HCT116 (cell line): ENCODE results near the gene PCDH9. TPM values are rescaled to one million over a fixed set of nuclear protein-coding genes. Genes with fewer than 3 reads are reported as not detected.
A peak's percentile ranks its signal among the peaks of the same experiment; 100 is the strongest.
"Not testable (repeated sequence)": the region's sequence is repeated elsewhere in the genome, so short reads cannot be mapped to it uniquely, and the experiment has no call there.

Experiments
- ATAC-seq: fragments of 200-7000 bp; cut with Tn5 transposase; 2 replicates; pipeline ENCODE4 v1.9.1; 2020; ENCODE audit warnings: mild to moderate bottlenecking, moderate library complexity
- BruUV-seq: library from RNA; stranded (reverse); fragments of 400-500 nt; replicated peaks from 2 replicates; lab custom pipeline; 2021; lab: Mats Ljungman, UMichigan
- CTCF ChIA-PET: fragments of 300-600 bp; sonication (Branson Sonifier 250); formaldehyde crosslinking; loops from one replicate; lab custom pipeline; 2021; ENCODE audit warnings: antibody characterized with exemption; lab: Charles Lee
- POLR2A ChIA-PET: fragments of 300-600, 350-600 bp; sonication (Branson Sonifier 250); formaldehyde crosslinking; loops from one replicate; lab custom pipeline; 2021; ENCODE audit warnings: antibody characterized with exemption; lab: Charles Lee
- RAD21 ChIA-PET, 2 experiments: fragments of 300-600 bp; sonication (Branson Sonifier 250); formaldehyde crosslinking; loops; one replicate each; lab custom pipeline; 2023; ENCODE audit warnings: low total read pairs in 2 of 2; ENCODE audit not compliant: uncharacterized antibody in 2 of 2, unreplicated experiment in 2 of 2, low non-redundant PET in 1 of 2; lab: Charles Lee
- DNase-seq: peaks from one replicate; pipeline ENCODE4 v3.0.0-alpha.2; 2010; ENCODE audit warnings: low read depth, low spot score
- H2AFZ ChIP-seq: fragments of 200-600 bp; shearing (Covaris generic), sonication (generic); 2 replicates; pipeline ENCODE4 v1.6.1; 2017; ENCODE audit warnings: low read depth, mixed run types, mixed read lengths, antibody characterized with exemption, low read length; ENCODE audit not compliant: poor library complexity, severe bottlenecking
- H3K27ac ChIP-seq: 2 replicates; pipeline ENCODE4 v1.5.1; 2012; ENCODE audit warnings: low read depth, low read length
- H3K27me3 ChIP-seq: fragments of 200-600 bp; sonication (generic); 2 replicates; pipeline ENCODE4 v1.6.1; 2016; ENCODE audit warnings: mixed run types, low read length, mixed read lengths; ENCODE audit not compliant: insufficient read depth
- H3K36me3 ChIP-seq, 2 experiments: fragments of 200-500 bp in 1 of 2; fragments of 200-600 bp in 1 of 2; sonication (Bioruptor generic) in 1 of 2; sonication (generic) in 1 of 2; 2 replicates each; pipeline versions ENCODE4 v1.5.1 to v1.6.1; 2014 to 2016; ENCODE audit warnings: low read length in 2 of 2, inconsistent platforms in 1 of 2, mixed read lengths in 1 of 2, mixed run types in 1 of 2; ENCODE audit not compliant: insufficient read depth in 2 of 2, control insufficient read depth in 1 of 2
- H3K4me1 ChIP-seq, 2 experiments: fragments of 200-600 bp in 1 of 2; sonication (generic) in 1 of 2; 2 replicates each; pipeline versions ENCODE4 v1.5.1 to v1.6.1; 2012 to 2017; ENCODE audit warnings: low read length in 2 of 2, inconsistent platforms in 1 of 2, mild to moderate bottlenecking in 1 of 2, mixed read lengths in 1 of 2, mixed run types in 1 of 2, moderate library complexity in 1 of 2; ENCODE audit not compliant: insufficient read depth in 2 of 2, control insufficient read depth in 1 of 2
- H3K4me2 ChIP-seq: fragments of 200-600 bp; sonication (generic); 2 replicates; pipeline ENCODE4 v1.6.1; 2017; ENCODE audit warnings: mixed run types, low read length, mixed read lengths
- H3K4me3 ChIP-seq, 2 experiments: fragments of 200-600 bp in 1 of 2; sonication (generic) in 1 of 2; replicated peaks in 1 of 2; 2 replicates each; pipeline ENCODE4 v1.5.1; 2011 to 2016; ENCODE audit warnings: low read length in 2 of 2, control low read depth in 1 of 2, low read depth in 1 of 2, mild to moderate bottlenecking in 1 of 2, mixed read lengths in 1 of 2, mixed run types in 1 of 2
- H3K79me2 ChIP-seq: fragments of 200-600 bp; sonication (generic); 2 replicates; pipeline ENCODE4 v1.6.1; 2017; ENCODE audit warnings: mild to moderate bottlenecking, mixed run types, low read length, moderate library complexity, mixed read lengths; ENCODE audit not compliant: insufficient read depth
- H3K9ac ChIP-seq: fragments of 200-600 bp; sonication (generic); 2 replicates; pipeline ENCODE4 v1.6.1; 2016; ENCODE audit warnings: low read length, mixed read lengths
- H3K9me2 ChIP-seq: fragments of 200-600 bp; sonication (generic), shearing (Covaris generic); 2 replicates; pipeline ENCODE4 v1.6.1; 2017; ENCODE audit warnings: mixed run types, mild to moderate bottlenecking, moderate library complexity; ENCODE audit not compliant: insufficient read depth
- H3K9me3 ChIP-seq, 2 experiments: fragments of 200-500 bp in 1 of 2; fragments of 200-600 bp in 1 of 2; sonication (Bioruptor generic) in 1 of 2; sonication (generic) in 1 of 2; 2 replicates each; pipeline ENCODE4 v1.6.1; 2014 to 2017; ENCODE audit warnings: low read length in 2 of 2, mixed read lengths in 2 of 2, inconsistent platforms in 1 of 2, low read depth in 1 of 2, mild to moderate bottlenecking in 1 of 2, mixed run types in 1 of 2, moderate library complexity in 1 of 2; ENCODE audit not compliant: control insufficient read depth in 1 of 2, insufficient read depth in 1 of 2
- H4K20me1 ChIP-seq: fragments of 200-600 bp; sonication (generic), shearing (Covaris generic); 2 replicates; pipeline ENCODE4 v1.6.1; 2017; ENCODE audit warnings: mixed run types, mild to moderate bottlenecking, moderate library complexity; ENCODE audit not compliant: insufficient read depth
- CBX3 ChIP-seq: IDR thresholded peaks from 2 replicates; pipeline ENCODE4 v1.6.1; 2012; ENCODE audit warnings: low read depth
- RAD21 ChIP-seq: IDR thresholded peaks from 2 replicates; pipeline ENCODE4 v1.6.1; 2012; ENCODE audit warnings: low read depth, mild to moderate bottlenecking
- SIN3A ChIP-seq: IDR thresholded peaks from 2 replicates; pipeline ENCODE4 v1.6.1; 2012; ENCODE audit warnings: low read depth
- SRF ChIP-seq: IDR thresholded peaks from 2 replicates; pipeline ENCODE4 v1.6.1; 2012; ENCODE audit warnings: low read depth
- intact Hi-C: fragments of 100-400 bp; cut with micrococcal nuclease; formaldehyde crosslinking; loops from 2 replicates; pipeline ENCODE4 v1.10.0; 2022
- total RNA-seq: library from RNA; stranded (reverse); gene quantifications from one replicate; pipeline ENCODE4 v1.2.1, GENCODE V29; 2021; ENCODE audit not compliant: unreplicated experiment
- TF ChIP-seq, protein P1 (sequence below): IDR thresholded peaks from 2 replicates; pipeline ENCODE4 v1.6.1; 2012
- TF ChIP-seq, protein P2 (sequence below): IDR thresholded peaks from 2 replicates; pipeline ENCODE4 v1.6.1; 2012

The PCDH9 gene
- total RNA-seq, 1 experiment from 2014 or later, result 0.02 TPM

GRCh38 chr13:66760678-66761077, 469.5 kb downstream of the PCDH9 start:
- H3K27me3 ChIP-seq, H4K20me1 ChIP-seq, H3K4me2 ChIP-seq, RAD21 ChIA-PET, BruUV-seq, H3K9me2 ChIP-seq, CTCF ChIA-PET, H3K9ac ChIP-seq, DNase-seq, H3K9me3 ChIP-seq, H3K27ac ChIP-seq, H3K36me3 ChIP-seq, H3K4me1 ChIP-seq, ATAC-seq, intact Hi-C loops, H3K79me2 ChIP-seq, H2AFZ ChIP-seq, H3K4me3 ChIP-seq, POLR2A ChIA-PET: not testable (repeated sequence)
- TF ChIP-seq CBX3, result 0 out of 2 replicates have a peak, but pooled peaks have one; percentile 41

GRCh38 chr13:66759919-66760318, 470.2 kb downstream of the PCDH9 start:
- TF ChIP-seq, protein P1, sequence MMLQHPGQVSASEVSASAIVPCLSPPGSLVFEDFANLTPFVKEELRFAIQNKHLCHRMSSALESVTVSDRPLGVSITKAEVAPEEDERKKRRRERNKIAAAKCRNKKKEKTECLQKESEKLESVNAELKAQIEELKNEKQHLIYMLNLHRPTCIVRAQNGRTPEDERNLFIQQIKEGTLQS, result no peak
- TF ChIP-seq RAD21 (no peak), SIN3A (no peak), SRF (no peak)
- TF ChIP-seq, protein P2, sequence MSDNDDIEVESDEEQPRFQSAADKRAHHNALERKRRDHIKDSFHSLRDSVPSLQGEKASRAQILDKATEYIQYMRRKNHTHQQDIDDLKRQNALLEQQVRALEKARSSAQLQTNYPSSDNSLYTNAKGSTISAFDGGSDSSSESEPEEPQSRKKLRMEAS, result no peak
- ATAC-seq (no peak), DNase-seq (no peak)
- ChIA-PET CTCF (no interaction called here), POLR2A (no interaction called here), RAD21 (no interaction called here)
- H3K4me1 ChIP-seq, result no peaks in the 10 kb centered on the region
- H4K20me1 ChIP-seq, result no peaks in the 10 kb centered on the region
- H3K27me3 ChIP-seq, result no peaks in the 10 kb centered on the region
- no TSS peak for BruUV-seq
- H3K4me3 ChIP-seq, result no peak overlapping the region
- H3K27ac ChIP-seq, result no peak overlapping the region
- no peaks in the 10 kb centered on the region for H3K79me2 ChIP-seq
- no peak overlapping the region for H2AFZ ChIP-seq
- intact Hi-C loops, result no loop called here
- no peaks in the 10 kb centered on the region for H3K36me3 ChIP-seq
- no peak overlapping the region for H3K9ac ChIP-seq
- no peaks in the 10 kb centered on the region for H3K9me2 ChIP-seq
- H3K4me2 ChIP-seq, result no peak overlapping the region
- H3K9me3 ChIP-seq, result no peaks in the 10 kb centered on the region; a peak in 1 of 4 replicates
